ENCODE data around the gene CDC34. TPM values are rescaled to one million over a fixed set of nuclear protein-coding genes. Genes with fewer than 3 reads are reported as not detected.

Gene CDC34
- total RNA-seq, 1 experiment from 2014 or later: 112 TPM

- no peak overlapping the region for H2AFZ ChIP-seq (ENCODE audit: low read length)
- DNase-seq: peak; percentile 73
- H3K4me1 Mint-ChIP-seq: peaks cover 5 to 23% of the 10 kb centered on the region in 2 experiments
These were observed 1.2 kb downstream of the CDC34 start for GRCh38 chr19:532561-533363.

More at GRCh38 chr19:532561-533363, 1.2 kb downstream of the CDC34 start:
- H4K91ac ChIP-seq (ENCODE audit: insufficient read length, low read depth, low read length): no peak overlapping the region
- H4K5ac ChIP-seq (ENCODE audit: insufficient read length, low read depth, low read length): no peak overlapping the region
- no peak overlapping the region for H2AK5ac ChIP-seq (ENCODE audit: insufficient read length, low read length)
- no peak overlapping the region for H3K56ac ChIP-seq (ENCODE audit: insufficient read length, low read depth, low read length)
- no peaks in the 10 kb centered on the region for H3K4me1 ChIP-seq (ENCODE audit: insufficient read depth, low read length)
- no peak overlapping the region for H2BK5ac ChIP-seq (ENCODE audit: insufficient read length, low read length)
- no CpG with 5 or more reads among the region's 47 CpGs for WGBS (ENCODE audit: extremely low coverage, insufficient read length, low lambda C conversion rate)
- peak overlapping the region; percentile 84 to 88 for H3K4me3 Mint-ChIP-seq
- peaks cover 4% of the 10 kb centered on the region for H4K20me1 ChIP-seq (ENCODE audit: control insufficient read depth, insufficient read depth, insufficient read length)
- peaks cover 6% of the 10 kb centered on the region for H3K23me2 ChIP-seq (ENCODE audit: insufficient read length, low read depth, low read length, poor library complexity, severe bottlenecking)
- peaks cover 4 to 13% (median 8%) of the 10 kb centered on the region in 3 experiments; a peak in 6 of 7 replicates for H3K36me3 Mint-ChIP-seq (ENCODE audit: insufficient read depth in 1 of 3, low read depth in 3 of 3)
- no peak overlapping the region for H3K27ac ChIP-seq (ENCODE audit: insufficient read length, low read depth, low read length)
- no peak overlapping the region for H2BK15ac ChIP-seq (ENCODE audit: low read depth, low read length)
- H3K4ac ChIP-seq (ENCODE audit: low read depth, low read length): 0 out of 2 replicates have a peak overlapping the region, but pooled peaks have one; percentile 13
- H2BK12ac ChIP-seq (ENCODE audit: insufficient read length, low read depth, low read length): no peak overlapping the region
- peak overlapping the region; percentile 48; the same call in 1 of the 2 replicates for H3K14ac ChIP-seq (ENCODE audit: insufficient read depth, low read length)
- no peak overlapping the region for H3K18ac ChIP-seq (ENCODE audit: insufficient read length, low read depth, low read length)
- peaks cover 5% of the 10 kb centered on the region for H3K27me3 Mint-ChIP-seq (ENCODE audit: low read depth)
- no peak overlapping the region for H3K23ac ChIP-seq (ENCODE audit: insufficient read length, low read depth, low read length)
- no peaks in the 10 kb centered on the region for H3K9me3 ChIP-seq (ENCODE audit: control insufficient read depth, low read depth, low read length)
- H3K9me3 Mint-ChIP-seq: 0 out of 5 replicates have a peak, but pooled peaks cover 0 to 2% of the 10 kb centered on the region in 2 experiments
- H3K4me2 ChIP-seq (ENCODE audit: insufficient read depth, insufficient read length, low read length): peak overlapping the region; percentile 51
- peaks cover 13% of the 10 kb centered on the region; the same call in 1 of the 2 replicates for H3K79me2 ChIP-seq (ENCODE audit: insufficient read depth, low read length)
- TF ChIP-seq CTCF (conservative IDR thresholded peaks at IDR 0.05): peak; percentile 67
- peaks cover 8% of the 10 kb centered on the region for H3K79me1 ChIP-seq (ENCODE audit: insufficient read depth, low read depth, low read length, poor library complexity, severe bottlenecking)
- no peak overlapping the region for H2BK120ac ChIP-seq (ENCODE audit: low read depth, low read length, poor library complexity, severe bottlenecking)
- no peaks in the 10 kb centered on the region for H3K27me3 ChIP-seq (ENCODE audit: insufficient read depth, low read length)
- H3K27ac Mint-ChIP-seq: peak overlapping the region; percentile 37 to 94 (median 81); a peak in 4 of 7 replicates
- H2BK20ac ChIP-seq (ENCODE audit: low read depth, low read length, poor library complexity, severe bottlenecking): no peak overlapping the region
- peak overlapping the region; percentile 64 for H3K9ac ChIP-seq (ENCODE audit: extremely low read depth, insufficient read length, low read length)
- H4K8ac ChIP-seq (replicated peaks; ENCODE audit: insufficient read length, low read depth, low read length): no peak overlapping the region
- H3T11ph ChIP-seq (ENCODE audit: low read length): no peak overlapping the region

Measured in H9 (cell line).